OCI-LY7 (cell line): ENCODE data around the gene PRKACG. TPM values are rescaled to one million over a fixed set of nuclear protein-coding genes. Genes with fewer than 3 reads are reported as not detected.

Experiments used
- BruUV-seq: library from RNA; stranded (reverse); fragments of 400-500 nt; replicated peaks from 2 replicates; lab custom pipeline; 2021; lab: Mats Ljungman, UMichigan
- CTCF ChIA-PET: fragments of 300-600 bp; sonication (Branson Sonifier 250); formaldehyde crosslinking; loops from one replicate; lab custom pipeline; 2022; ENCODE audit warnings: antibody characterized with exemption; ENCODE audit not compliant: unreplicated experiment; lab: Charles Lee
- POLR2A ChIA-PET: fragments of 300-600 bp; sonication (Branson Sonifier 250); formaldehyde crosslinking; loops from one replicate; lab custom pipeline; 2022; ENCODE audit warnings: antibody characterized with exemption; lab: Charles Lee
- DNase-seq: peaks from one replicate; pipeline ENCODE4 v3.0.0-alpha.2; 2015; ENCODE audit warnings: low spot score
- H2AFZ ChIP-seq: fragments of 200-600 bp; sonication (generic), shearing (Covaris generic); 2 replicates; pipeline ENCODE4 v1.6.1; 2014; ENCODE audit warnings: mild to moderate bottlenecking, antibody characterized with exemption, low read length, moderate library complexity
- H3K27ac ChIP-seq: fragments of 200-600 bp; sonication (generic); 2 replicates; pipeline ENCODE4 v1.5.1; 2014; ENCODE audit warnings: mixed run types, low read depth, mild to moderate bottlenecking, moderate library complexity, low read length, inconsistent platforms; ENCODE audit not compliant: poor library complexity, severe bottlenecking
- H3K36me3 ChIP-seq: fragments of 200-600 bp; sonication (generic); 2 replicates; pipeline ENCODE4 v1.6.1; 2014; ENCODE audit warnings: mild to moderate bottlenecking, antibody characterized with exemption, low read length, moderate library complexity, mixed read lengths; ENCODE audit not compliant: insufficient read depth
- H3K4me1 ChIP-seq: fragments of 200-600 bp; sonication (generic); 2 replicates; pipeline ENCODE4 v1.5.1; 2014; ENCODE audit warnings: mild to moderate bottlenecking, low read length; ENCODE audit not compliant: insufficient read depth, poor library complexity, severe bottlenecking
- H3K4me2 ChIP-seq: fragments of 200-600 bp; sonication (generic); 2 replicates; pipeline ENCODE4 v1.6.1; 2014; ENCODE audit warnings: mild to moderate bottlenecking, low read length
- H3K4me3 ChIP-seq: fragments of 200-600 bp; sonication (generic); 2 replicates; pipeline ENCODE4 v1.5.1; 2014; ENCODE audit warnings: mild to moderate bottlenecking, low read depth, low read length; ENCODE audit not compliant: poor library complexity, severe bottlenecking
- H3K79me2 ChIP-seq: fragments of 200-600 bp; sonication (generic); 2 replicates; pipeline ENCODE4 v1.6.1; 2016; ENCODE audit warnings: low read depth, mild to moderate bottlenecking, low read length, moderate library complexity, mixed read lengths; ENCODE audit not compliant: insufficient read depth
- H3K9me2 ChIP-seq: fragments of 200-600 bp; sonication (generic); 2 replicates; pipeline ENCODE4 v1.6.1; 2016; ENCODE audit warnings: mild to moderate bottlenecking, low read length, mixed read lengths; ENCODE audit not compliant: insufficient read depth
- H3K9me3 ChIP-seq: fragments of 200-600 bp; sonication (generic); 2 replicates; pipeline ENCODE4 v1.6.1; 2014; ENCODE audit warnings: mild to moderate bottlenecking, mixed run types, low read length, mixed read lengths
- H4K20me1 ChIP-seq: fragments of 200-600 bp; sonication (generic); 2 replicates; pipeline ENCODE4 v1.6.1; 2014; ENCODE audit warnings: mild to moderate bottlenecking, antibody characterized with exemption, low read length, moderate library complexity, mixed read lengths; ENCODE audit not compliant: insufficient read depth
- CTCF ChIP-seq: fragments of 200-600 bp; sonication (generic); conservative IDR thresholded peaks from 2 replicates; pipeline ENCODE4 v1.5.1; 2014; ENCODE audit warnings: mild to moderate bottlenecking, antibody characterized with exemption, low read length, moderate library complexity, mixed read lengths
- EZH2phosphoT487 ChIP-seq: fragments of 200-600 bp; sonication (generic); IDR thresholded peaks from 2 replicates; pipeline ENCODE4 v1.6.1; 2018; ENCODE audit warnings: low read depth, borderline replicate concordance, mild to moderate bottlenecking, mixed run types, antibody characterized with exemption, low read length, moderate library complexity, mixed read lengths
- intact Hi-C: fragments of 100-400 bp; cut with micrococcal nuclease; formaldehyde crosslinking; loops from one replicate; pipeline ENCODE4 v1.10.0; 2022; ENCODE audit not compliant: unreplicated experiment
- total RNA-seq, 2 experiments: library from RNA; depleted of rRNA in 1 of 2; stranded (reverse); fragments of >200 nt in 1 of 2; shearing (Covaris generic) in 1 of 2; gene quantifications; 2 replicates each; pipeline ENCODE4 v1.2.3, GENCODE V29; 2014 to 2022

PRKACG gene
- total RNA-seq, 2 experiments from 2014 or later, result not detected

- DNase-seq, result no peak
- TF ChIP-seq EZH2phosphoT487 (no peak), CTCF (no peak)
- peaks cover 8% of the 10 kb centered on the region for H3K9me3 ChIP-seq
- no peak overlapping the region for H3K4me3 ChIP-seq
- no peak overlapping the region for H2AFZ ChIP-seq
- POLR2A ChIA-PET, result interaction anchor here (1.1 kb wide), 1 partner anchor 350 kb away, joined by 3 read pairs; no protein-coding TSS in a partner anchor
- H3K36me3 ChIP-seq, result no peaks in the 10 kb centered on the region
- H3K4me1 ChIP-seq, result peaks cover 7% of the 10 kb centered on the region
- no peaks in the 10 kb centered on the region for H3K9me2 ChIP-seq
- CTCF ChIA-PET, result no interaction called here
- no peaks in the 10 kb centered on the region for H4K20me1 ChIP-seq
- intact Hi-C loops, result no loop called here
- no peak overlapping the region for H3K27ac ChIP-seq
- H3K4me2 ChIP-seq, result no peak overlapping the region
- no TSS peak for BruUV-seq
- no peaks in the 10 kb centered on the region for H3K79me2 ChIP-seq
Measured at GRCh38 chr9:69028754-69029153, 14.8 kb upstream of the PRKACG start.

- TF ChIP-seq CTCF, result peak; percentile 94
- no peak for TF ChIP-seq EZH2phosphoT487
- H3K79me2 ChIP-seq, result no peaks in the 10 kb centered on the region
- no peaks in the 10 kb centered on the region for H3K36me3 ChIP-seq
- H3K9me2 ChIP-seq, result no peaks in the 10 kb centered on the region
- no peak overlapping the region for H3K27ac ChIP-seq
- peak overlapping the region; percentile 32; the same call in 1 of the 2 replicates for H3K4me2 ChIP-seq
- H3K4me3 ChIP-seq, result no peak overlapping the region
- intact Hi-C loops, result loop anchor here (1.0 kb wide), 1 partner anchor 443 kb away; no protein-coding TSS in a partner anchor
- DNase-seq, result peak; percentile 77
- POLR2A ChIA-PET, result no interaction called here
- BruUV-seq, result no TSS peak
- peak overlapping the region; percentile 79; the same call in 1 of the 2 replicates for H2AFZ ChIP-seq
- peaks cover 8% of the 10 kb centered on the region for H3K9me3 ChIP-seq
- no peaks in the 10 kb centered on the region for H4K20me1 ChIP-seq
- H3K4me1 ChIP-seq, result peaks cover 7% of the 10 kb centered on the region
- CTCF ChIA-PET, result no interaction called here
Measured at GRCh38 chr9:69027355-69028097, 13.6 kb upstream of the PRKACG start.

- Histone ChIP-seq H3K27ac (no peak overlapping the region), H3K36me3 (no peaks in the 10 kb centered on the region), H3K79me2 (no peaks in the 10 kb centered on the region), H4K20me1 (no peaks in the 10 kb centered on the region), H3K9me2 (no peaks in the 10 kb centered on the region), H3K4me3 (no peak overlapping the region), H2AFZ (no peak overlapping the region), H3K4me1 (peaks cover 7% of the 10 kb centered on the region), H3K9me3 (no peaks in the 10 kb centered on the region), H3K4me2 (no peak overlapping the region)
- no peak for DNase-seq
- CTCF ChIA-PET, result no interaction called here
- POLR2A ChIA-PET, result no interaction called here
- no peak for TF ChIP-seq EZH2phosphoT487
- TF ChIP-seq CTCF, result no peak
- no TSS peak for BruUV-seq
- intact Hi-C loops, result loop anchor here (5.0 kb wide), 1 partner anchor 606 kb away; no protein-coding TSS in a partner anchor
Measured at GRCh38 chr9:69023650-69024049, 9.7 kb upstream of the PRKACG start.
